T-helper 2 cell treated with Interferon-gamma antibody and Interleukin-4, amounts not matched to agents 100 ng/mL and 5 ng/mL, for 36 hours (primary cell): ENCODE data around the gene RDH5. TPM values are rescaled to one million over a fixed set of nuclear protein-coding genes. Genes with fewer than 3 reads are reported as not detected.

Source experiments
- intact Hi-C: fragments of 100-400 bp; cut with micrococcal nuclease; formaldehyde crosslinking; loops from one replicate; pipeline ENCODE4 v1.15.1; 2023
- total RNA-seq: library from RNA; stranded (reverse); gene quantifications from 2 replicates; pipeline ENCODE4 v1.2.3, GENCODE V29; 2022

RDH5 gene
- total RNA-seq, 1 donor from 2014 or later = 10.4 TPM

DNA sequence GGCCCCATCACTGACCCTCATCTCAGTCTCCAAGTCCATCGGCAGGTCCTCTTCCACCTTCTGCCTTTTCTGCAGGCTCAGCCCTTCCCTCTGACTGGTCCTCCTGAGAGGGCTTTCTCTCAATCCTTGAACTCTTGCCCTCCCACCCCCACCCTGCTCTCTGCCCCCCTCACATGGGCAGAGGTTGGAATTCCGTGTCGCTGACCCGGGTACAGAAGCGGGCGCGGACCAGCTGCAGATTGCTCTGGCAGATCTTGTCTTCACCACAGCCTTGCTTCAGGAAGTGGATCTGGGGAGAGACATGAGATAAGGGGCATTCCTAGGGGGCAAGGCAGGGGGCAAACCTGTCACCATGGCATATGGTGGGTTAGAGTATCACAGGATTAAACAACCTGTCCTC, 24.8 kb upstream of the RDH5 start:
- intact Hi-C loops = no loop called here

DNA sequence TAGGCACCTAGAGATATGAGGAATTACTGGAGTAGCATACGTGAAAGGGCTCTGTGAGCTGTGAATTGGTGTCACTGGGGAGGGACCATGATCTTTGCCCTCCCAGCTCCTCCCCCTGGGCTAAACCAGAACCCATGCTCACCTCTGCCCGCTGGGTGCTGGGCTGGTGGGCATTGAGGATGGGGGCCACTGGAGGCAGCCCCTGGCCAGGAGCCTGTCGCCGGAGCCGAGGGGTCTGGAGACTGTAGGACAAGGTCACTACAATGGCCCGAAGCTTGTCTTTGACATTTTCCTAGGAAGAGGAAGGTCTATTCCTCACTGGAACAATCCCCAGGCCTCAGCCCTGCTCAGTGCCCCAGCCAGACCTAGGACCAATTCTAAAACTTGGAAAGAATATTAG, 24.1 kb upstream of the RDH5 start:
- intact Hi-C loops = no loop called here

DNA sequence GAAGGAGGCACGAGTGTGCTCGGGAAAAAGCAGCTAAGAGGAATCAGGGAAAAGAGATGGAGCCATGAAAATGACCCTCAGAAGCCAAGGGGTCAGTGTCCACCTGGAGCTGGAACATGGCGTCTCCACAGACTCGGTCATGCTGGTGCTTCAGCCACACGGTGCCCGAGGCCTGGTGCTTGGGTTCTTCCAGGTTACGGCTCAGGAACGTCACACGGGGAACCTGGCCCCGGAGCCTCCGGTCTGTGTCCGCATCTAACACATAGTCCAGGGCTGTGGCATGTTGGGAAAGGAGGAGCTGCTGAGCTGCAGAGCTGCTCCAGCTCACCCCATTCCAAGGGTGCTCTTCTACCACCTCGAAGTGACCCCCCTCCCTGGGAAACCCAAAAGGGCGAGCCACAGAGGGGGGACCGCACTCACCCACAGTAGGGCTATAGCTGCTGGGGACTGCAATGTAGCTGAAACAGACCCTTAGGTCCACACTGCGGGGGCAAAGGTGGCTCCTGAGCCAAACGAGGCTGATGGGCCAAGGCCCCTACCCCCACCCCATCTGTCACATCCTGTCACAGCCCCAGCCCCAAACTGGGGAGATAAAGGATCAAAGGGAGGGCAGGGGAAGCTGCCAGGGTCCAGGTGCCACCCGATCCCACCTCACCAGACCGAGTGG, 23.3 kb upstream of the RDH5 start:
- intact Hi-C loops = no loop called here

DNA sequence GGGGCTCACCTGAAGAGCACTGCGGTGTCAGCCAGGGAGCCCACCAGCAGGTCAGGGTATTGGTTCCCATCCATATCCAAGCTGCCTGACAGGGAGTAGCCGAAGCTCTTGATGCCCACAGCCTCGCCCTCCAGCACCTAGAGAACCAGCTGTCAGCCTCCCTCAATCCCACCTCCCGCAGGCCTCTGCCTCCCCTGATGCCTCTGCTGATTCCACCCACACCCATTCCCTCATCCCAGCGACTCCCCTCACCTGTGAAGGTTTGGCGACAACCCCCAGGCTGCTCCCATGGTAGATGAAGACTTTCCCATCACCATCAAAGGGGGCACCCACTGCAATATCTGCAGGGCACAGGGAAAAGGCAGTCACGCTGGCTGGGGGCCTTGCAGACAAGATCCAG, 22.5 kb upstream of the RDH5 start:
- intact Hi-C loops = no loop called here

DNA sequence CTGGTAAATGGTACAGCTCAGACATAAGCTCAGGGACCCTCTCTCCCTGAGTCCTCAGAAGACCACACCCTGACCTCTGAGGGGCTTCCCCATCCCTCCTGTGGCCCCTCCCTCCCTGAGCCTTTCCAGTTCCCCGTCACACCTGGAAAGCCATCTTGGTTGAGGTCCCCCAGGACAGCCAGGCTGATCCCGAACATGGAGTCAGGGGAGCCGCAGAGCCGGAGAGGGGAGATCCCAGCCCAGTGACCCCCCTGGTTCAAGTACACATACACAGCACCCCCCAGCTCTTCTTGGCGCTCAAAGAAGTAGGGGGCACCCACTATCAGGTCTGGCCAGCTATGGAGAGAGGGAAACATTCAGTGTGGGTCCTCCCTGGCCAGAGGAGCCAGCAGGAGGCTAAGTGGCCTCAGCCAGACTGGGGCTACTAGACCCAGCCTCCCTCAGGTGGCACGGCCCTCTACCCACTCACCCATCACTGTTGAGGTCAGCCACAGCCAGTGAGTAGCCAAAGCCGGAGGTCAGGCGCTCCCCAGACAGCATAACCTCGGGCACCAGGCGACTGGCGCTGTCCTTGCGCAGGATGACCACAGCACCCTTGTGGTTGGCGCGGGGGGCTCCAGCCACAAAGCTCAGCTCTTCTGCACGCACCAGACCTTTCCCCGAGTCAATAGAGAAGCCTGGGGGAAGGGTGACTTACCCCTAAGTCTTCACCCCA, 21.8 kb upstream of the RDH5 start:
- intact Hi-C loops = no loop called here

DNA sequence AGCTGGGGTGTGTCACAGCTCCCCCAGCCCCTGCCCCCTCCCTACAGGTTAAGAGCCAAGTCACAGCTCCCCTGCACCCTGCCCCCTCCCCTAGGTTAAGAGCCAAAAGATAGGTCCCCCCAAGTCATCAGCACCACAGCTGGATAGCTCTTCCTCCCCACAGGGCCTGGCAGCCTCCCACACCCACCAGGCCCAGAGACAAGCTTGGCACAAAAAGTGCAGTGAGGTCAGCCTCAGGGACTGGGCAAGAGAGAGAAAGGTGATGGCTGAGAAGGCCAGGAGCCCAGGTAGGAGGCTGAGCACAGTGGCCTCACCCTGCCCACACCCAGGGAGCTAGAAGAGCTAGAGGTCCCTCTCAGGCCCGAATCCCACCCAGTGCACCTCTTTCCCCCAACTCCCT, 21.2 kb upstream of the RDH5 start:
- intact Hi-C loops = no loop called here

DNA sequence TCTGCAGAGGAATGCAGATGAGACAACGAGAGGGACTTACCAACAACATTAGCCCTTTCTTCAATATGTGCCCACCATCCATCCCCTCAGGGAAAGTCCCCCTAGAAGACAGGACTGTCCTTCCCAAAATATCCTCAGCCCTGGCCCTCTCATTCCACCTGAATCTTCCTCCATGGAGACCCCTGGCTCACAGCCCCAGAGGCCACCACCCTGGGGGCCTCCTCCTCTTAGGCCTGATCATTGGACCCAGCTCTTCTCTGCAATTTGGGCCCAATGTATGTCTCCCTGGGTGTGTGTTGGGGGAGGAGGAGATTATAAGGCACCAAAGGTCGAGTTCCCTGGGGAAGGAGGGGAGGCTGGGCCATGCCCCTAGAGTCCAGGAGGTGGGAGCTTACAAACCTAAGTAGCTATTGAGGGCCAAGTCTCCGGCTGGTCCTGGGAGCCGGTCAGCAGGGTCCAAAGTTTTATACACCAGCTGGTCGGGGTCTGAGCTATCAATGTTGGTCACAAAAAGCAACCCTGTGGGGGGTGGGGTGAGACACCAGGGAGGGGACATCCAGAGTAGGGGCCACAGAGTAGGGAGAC, 20.6 kb upstream of the RDH5 start:
- intact Hi-C loops = no loop called here

DNA sequence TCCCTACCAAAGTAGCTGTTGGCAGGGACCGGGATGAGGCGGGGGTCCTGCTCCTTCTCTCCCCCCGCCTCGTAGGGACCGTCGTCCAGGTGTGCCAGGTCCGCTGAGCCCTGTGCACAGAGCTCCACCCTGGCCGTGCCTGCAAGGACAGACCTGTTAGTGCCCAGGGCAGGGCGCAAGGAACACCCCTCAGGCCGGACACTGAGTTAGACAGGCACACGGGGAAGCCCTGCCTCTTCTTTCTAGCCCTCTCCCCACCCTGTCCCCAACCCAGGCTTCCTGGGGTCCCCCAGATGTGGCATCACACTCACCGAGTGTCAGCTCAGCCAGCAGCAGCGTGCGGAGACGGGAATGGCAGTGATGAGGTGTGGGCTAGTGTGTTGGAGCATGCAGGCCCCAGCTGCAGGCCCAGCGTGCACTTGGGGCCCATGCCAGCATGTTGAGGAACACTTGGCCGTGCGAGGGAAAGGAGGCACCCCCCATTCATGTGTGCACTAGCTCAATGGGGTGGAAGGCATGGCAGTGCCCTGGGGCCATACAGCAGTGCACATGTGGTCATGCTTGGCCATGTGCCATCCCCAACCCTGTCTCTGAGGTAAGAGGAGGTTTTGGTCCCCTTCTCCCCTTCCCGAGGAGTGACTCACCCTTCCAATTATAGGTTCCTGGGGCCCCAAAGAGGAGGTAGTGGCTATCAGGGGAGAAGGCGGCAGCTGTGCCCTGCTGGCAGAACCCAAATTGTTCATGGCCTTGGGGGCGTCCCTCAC, 19.8 kb upstream of the RDH5 start:
- intact Hi-C loops = no loop called here

DNA sequence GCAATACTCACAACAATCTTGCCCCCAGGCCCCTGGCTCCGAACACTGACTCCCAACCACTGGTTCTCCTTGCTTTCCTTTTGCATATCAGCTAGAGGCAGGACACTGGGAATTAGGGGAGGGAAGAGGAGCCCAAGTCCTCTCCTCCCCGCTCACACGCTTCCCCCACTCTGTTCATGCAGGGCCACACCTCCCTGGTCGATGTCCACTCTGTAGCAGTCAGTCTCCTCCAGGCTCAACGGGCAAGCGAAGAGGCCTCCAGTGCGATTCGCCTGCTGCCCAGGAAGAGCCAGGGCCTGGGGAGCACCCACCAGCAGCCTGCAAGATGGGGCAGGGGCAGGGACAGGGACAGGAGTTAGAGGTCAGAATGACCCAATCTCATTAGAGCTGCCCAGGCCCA, 17.3 kb upstream of the RDH5 start:
- intact Hi-C loops = no loop called here

DNA sequence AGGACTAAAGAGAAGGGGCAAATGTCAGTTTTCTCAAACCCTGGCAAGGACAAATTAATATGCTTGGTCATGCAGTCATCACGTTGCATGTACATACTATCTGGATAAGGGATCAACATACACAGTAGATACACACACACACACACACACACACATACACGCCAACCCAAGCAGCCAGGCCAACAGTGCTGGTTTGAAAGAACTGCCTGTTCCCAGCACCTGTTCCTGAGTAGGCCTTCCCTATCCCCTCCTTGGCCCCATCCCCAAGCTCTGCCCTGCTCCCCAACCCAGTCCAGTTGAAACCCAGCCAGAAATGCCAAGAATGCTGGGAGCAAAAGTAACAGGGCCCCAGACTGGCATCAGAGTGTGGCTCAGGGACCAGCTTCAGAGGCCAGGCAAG, 16.9 kb upstream of the RDH5 start:
- intact Hi-C loops = no loop called here

DNA sequence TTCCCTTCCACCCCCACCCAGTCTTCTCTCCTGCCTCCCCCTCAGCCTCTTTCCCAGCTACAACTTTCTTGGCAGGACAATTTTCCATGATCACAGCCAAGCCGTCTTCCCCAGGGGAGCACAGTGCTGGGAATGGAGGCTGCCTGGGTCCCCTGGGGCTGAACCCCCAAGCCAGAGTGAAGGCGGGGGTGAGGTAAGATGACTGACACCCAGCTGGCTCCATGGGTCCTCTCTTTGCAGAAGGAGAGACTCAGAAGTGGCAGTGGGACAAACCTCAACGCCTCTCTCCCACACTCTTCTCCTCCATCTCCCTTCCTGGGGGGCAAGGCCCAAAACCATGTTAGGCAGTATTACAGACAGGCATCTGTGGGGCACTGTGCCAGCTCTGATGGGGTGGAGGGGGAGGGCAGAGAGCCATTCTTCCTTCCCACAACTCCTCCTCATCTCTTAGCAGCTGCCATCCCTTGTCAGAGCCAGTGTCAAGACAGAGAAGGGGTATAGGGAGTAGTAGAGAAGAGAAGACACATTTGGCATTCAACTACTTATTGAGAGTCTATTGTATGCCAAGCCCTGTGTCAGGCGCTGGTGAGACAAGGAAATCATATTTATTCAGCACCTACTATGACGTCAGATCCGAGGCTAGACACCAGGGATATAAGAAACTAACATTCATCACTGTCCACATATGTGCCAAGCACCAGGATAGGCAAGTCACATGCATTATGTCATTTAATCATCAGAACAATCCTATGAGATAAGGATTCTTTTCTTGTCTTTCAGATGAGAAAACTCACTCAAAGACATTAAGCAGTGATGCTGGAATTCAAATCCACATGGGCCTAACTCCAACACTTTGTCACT, 16.1 kb upstream of the RDH5 start:
- intact Hi-C loops = no loop called here

DNA sequence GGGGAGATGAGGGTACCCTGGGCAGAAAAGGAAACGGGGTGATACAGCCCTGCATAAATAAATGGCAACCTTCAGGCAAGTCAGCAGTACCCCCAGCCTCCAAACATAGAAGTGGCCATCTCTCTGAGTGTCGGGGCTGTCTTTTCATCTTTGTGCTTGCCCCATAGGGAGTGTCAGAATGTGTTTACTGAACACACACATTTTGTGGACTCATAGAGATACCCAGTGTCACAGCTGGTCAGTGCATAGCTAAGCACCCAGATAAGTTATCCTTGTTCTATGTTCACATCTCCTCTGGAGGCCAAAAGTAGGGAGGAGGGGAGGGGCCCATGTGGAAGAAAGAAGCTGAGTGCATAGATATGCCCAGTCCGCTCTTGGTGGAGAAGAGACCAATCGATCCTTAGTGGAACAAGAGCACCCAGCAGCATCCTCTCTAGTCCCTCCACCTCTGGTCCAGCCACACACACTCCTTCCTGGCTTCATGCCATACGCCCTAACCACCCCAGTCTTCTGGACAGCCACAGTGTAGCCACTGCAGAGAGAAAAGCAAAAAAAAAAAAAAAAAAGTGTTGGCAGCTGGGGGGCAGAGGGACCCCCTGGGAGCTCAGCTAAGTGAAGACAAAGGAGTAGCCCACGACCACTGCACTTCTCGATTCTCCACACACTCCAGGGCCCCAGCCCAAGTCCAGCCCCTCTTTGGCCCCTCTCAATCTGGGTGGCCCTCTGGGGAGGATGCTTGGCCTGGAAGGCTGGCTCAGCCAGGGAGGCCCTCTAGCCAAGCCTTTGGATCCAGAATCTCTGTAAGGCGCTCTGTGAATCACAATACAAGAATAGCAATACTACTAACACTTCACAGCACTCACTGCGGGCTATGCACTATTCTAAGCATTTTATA, 15.1 kb upstream of the RDH5 start:
- intact Hi-C loops = no loop called here

DNA sequence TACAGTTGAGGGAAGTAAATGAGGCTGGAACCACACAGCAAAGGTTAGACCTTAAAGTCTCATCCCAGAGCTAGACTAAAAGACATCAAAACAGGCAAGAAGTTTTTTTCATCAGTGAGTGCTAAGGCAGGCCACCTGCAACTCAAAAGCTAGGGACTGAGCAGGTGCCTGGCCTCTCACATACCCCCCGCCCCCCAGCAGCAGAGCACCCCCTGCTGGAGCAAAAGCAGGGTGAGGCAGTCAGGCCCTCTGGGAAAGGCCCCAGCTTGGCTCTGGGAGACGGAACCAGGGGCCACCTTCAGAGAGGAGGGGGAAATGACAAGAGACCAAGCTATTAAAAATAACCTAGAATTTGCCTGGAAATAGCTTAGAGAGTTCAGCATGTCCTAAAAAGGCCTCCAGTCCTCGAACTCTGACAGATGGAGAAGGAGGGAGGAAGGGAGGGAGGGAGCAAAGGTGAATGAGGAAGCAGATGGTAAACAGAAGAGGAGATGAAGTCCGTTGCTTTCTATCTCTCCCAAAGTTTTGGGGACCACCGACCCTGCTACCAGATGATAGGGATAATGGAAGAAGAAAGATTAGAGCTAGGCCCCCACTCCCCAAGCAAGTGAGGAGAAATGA, 14.3 kb upstream of the RDH5 start:
- intact Hi-C loops = no loop called here

DNA sequence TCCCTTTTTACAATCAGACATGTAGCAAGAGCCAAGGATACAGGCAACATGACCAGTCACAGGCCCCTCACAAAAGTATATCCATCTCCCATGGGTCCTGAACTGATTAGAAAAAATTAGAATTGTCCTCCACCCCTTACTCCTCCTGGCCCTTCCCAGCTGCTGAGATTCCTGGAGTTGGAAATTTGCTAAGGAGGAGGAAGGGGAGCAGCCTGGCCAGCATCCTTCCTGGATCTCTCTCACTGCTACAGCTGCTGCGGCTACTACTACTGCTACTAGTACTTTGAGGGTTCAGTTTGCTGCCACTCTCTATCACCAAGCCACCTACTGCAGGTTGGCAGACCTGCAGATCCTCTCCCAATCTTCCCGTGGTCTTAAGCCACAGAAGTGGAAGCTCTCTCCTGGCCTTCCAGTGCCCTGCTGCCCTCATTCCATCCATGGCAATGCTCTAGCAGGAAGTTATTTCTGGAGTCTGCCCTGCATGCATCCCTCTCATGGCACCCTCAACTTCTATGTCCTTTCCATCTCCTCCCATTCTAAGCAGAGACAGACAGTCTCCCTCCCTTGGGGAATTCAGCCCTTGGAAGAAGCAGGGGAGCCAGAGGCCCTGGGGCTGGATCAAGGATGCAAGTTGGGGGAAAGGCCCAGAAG, 13.5 kb upstream of the RDH5 start:
- intact Hi-C loops = no loop called here

DNA sequence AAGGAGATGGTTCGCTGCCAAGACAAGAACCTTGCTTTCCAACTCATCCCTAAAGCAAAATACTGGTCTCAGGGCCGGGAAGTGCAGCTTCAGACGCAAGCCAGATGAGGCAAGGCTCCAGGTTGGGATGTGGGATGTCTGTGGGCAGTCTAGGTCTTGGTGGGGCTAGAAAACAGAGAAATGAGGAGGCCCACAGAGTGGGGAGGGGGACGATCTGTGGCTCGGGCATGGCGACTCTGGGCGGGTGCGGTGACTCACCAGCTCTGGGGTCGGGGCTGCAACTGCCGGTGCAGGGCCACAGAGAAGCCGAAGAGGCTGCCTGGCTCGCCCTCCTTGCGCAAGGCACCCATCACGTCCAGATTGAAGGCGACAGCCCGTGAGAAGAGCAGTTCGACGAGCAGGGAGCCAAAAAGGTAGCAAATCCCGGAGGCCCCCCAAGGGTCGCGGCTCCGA, 12.9 kb upstream of the RDH5 start:
- intact Hi-C loops = no loop called here

DNA sequence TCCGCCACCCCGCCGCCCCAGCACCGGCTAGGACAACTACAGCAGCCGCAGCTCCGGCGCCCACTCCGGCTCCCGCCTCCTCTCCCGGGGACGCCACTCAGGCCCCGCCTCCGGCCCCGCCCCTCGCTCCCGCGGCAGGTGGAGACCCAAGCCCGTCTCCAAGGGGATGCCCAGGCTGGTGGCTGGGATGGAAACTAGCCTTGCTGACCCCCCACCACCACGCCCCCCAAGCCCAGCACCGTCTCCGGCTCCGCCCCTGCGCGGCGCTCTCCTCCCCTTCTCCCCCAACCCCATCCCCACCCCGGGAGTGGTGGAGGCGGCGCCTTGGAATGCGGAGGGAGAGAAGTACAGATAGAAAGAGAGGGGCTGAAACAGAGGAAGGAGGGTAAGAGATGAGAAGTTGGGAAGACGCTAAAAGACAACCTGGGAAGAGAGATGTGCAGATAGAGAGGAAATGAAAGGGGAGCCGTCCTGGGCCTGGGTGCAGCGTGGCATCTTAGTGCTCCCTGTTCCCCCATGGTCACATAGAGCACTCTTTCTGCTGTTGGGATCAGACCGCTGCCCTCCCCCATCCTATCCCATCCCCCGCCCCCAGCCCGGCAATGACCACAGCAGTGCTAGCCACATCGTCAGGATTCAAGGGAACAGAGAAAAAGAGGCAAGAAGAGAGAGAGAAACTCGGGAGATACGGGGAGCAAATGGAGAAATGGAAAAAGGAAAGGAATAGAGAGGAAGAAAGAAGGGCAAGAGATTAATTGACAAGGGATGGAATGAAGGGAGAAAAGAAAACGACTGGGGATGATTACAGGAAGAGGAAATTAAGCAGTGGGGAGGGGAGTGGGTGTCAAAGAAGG, 12.1 kb upstream of the RDH5 start, which contains the start of gene ITGA7:
Gene ITGA7, minus strand, starts transcription at position 64 of the 854 bp plus-strand sequence. CDS start 222 bp downstream, outside the sequence.
- intact Hi-C loops = no loop called here

DNA sequence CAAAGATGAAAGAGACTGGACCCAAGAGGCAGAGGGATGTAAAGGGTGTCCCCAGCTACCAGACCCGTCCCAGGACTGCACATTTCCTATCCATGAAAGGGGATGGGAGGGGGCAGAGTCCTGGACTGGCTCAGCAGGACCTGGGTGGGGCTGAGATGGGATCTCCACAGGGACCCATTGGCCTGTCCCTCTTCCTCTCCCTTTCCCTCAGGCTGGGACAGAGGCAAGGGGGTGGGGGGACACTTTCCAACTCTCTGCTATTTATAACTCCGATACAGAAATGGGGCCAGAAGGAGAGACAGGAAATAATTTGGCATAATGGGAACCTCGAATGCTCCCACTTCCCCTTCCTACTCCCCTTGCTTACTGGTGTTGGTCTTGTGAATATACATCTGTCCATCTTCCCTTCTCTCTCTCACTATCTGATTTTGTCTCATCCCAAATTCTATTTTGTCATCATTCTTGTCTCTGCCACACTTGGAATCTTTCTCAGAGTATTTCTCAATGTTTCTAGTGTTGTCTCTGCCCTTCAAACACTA, 11.4 kb upstream of the RDH5 start:
- intact Hi-C loops = no loop called here
